Renal cortex interstitium (tissue), 11 donors: ENCODE data around the gene SCLT1. TPM values are rescaled to one million over a fixed set of nuclear protein-coding genes. Genes with fewer than 3 reads are reported as not detected.
A peak's percentile ranks its signal among the peaks of the same experiment; 100 is the strongest.

ENCODE experiments used
- DNase-seq, 11 donors: peaks; one replicate each; pipeline ENCODE4 v3.0.0-alpha.2; 2013; ENCODE audit warnings: low read depth in 9 of 11, low spot score in 4 of 11; ENCODE audit errors: extremely low read depth in 1 of 11
- polyA plus RNA-seq, 3 donors: library from polyadenylated mRNA; unstranded; fragments of 120-200 nt; gene quantifications; one replicate each; pipeline ENCODE4 v1.2.1, GENCODE V29; 2013; ENCODE audit not compliant: insufficient read length in 3 of 3

SCLT1 gene
- polyA plus RNA-seq, 3 donors, result 15.8 to 20.8 (median 19.6) TPM

DNA sequence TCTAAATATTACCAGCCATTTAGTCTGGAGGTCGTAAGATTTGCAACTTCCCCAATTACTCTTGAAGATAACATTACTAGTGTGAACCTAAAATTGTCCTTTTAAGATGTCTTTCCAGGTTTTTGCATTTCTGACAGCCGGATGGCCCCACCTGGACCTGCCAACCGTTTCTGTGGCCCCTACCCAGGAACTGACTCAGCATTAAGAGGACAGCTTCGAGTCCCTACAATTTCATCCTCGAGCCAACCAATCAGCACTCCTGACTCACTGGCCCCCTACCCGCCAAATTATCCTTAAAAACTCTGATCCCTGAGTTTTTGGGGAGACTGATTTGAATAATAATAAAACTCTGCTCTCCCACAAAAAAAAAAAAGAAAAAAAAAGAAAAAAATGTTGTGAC lies 112.0 kb downstream of the SCLT1 start:
- no peak for DNase-seq

DNA sequence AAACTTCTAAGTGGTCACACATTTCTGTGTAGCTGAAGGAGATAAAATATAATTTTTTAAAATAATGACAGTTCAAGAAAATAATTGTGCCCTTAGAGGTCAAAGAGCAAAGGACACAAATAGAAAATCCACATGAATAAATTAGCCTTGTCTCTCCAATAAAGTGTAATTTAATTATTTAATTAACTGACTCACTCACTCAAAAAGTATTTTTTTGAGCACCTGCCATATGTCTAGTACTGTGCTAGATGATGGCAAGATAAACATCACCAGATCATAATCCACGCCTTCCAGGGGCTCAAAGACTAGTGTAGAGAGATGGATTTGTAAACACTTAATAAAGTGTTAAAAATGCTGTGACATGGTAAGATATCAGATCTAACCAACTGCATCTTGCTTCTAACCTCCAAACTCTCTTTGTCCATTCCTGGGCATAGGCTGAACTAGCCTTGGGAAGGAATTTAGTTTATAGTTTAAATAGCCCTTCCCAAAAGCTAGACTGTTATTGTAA lies 112.5 kb downstream of the SCLT1 start:
- DNase-seq, result no peak

DNA sequence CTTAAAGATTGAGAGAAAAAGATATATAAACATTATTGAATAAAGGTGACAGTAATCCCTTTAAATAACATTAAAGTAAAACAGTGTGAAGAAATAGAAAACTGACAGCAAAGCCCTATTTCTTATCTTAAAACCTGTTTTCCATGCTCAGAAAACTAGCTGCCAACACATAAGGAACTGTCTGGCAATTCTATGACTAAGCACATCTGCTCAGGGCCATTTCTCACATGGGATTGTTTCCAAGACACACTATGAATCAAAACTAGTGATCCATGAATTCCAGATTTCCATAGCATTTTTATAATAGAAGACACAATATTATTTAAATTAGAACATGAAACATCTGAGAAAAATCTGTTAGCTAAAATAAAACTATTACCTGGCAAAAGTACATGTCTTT lies 113.4 kb downstream of the SCLT1 start:
- DNase-seq, result no peak

DNA sequence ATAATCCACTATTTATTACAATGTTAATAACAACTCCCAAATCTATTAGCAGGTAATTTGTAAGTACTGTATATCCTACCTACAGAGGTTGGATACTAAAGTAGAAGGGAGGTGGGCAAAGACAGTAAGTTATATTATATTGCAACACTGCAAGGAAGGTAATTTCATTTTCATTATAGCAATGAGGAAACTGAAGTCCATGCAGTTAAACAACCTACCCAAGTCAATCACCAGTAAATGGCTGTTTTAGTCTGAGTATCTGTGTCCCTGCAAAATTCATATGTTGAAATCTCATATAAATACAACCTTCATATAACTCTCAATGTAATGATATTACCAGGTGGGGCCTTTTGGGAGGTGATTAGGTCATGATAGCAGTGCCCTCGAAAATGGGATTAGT lies 114.4 kb downstream of the SCLT1 start:
- no peak for DNase-seq

DNA sequence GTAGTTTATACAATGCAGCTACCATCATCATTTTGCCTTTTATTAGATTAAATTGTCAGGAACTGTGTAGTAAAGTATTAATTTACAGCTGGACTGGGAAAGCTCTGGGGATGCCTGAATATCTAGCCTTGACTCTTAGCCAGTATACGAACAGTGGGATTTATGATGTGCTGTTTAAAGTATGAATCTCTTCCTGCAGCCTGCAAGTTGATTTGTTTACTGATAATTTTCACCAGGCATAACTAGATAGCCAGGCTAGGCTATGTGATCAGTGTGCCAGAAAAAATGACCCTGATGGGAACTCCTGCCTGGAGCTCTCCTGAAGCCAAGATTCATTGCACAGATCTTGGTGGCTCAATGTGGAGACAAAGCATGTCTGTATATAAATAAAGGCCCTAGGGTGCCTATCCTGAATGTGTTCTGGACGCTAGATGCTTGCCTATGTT lies 119.2 kb downstream of the SCLT1 start:
- peak in 9 of 11 donors; percentile 10 to 36 (median 17) for DNase-seq

DNA sequence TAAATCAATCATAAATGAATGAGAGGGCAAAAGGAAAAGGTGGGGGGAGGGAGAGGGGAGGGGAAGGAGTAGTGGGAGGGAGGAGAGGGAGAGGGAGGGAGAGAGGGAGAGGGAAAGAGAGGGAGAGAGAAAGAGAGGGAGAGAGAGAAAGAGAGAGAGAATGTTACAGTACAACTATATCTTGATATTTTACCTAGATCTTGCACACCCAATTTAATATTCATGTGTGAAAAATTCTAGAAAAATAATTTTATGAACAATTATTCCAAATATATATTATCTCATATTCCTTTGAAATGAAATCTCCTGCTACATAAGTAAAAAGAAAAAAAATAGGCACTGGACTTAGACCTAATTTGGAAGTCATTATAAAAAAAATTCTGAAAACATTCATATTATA lies 120.0 kb downstream of the SCLT1 start:
- DNase-seq, result no peak

DNA sequence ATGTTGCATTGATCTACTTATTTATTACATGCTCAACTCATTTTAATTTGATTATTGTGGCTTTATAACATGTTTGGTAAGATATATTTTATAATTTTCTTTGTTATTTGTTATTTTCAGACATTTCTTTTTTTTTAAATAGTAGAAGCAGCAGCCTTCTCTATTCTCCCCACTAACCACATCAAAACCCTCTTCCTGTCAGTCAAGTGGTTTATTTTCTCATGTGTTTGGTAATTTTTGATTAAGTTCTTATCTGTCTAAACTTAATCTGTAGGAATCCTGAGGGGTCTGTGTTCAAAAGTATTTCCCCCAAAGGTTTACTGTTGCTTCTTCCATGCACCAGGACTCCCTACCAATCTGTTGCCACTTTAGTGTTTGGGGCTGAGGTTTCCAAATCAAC lies 131.9 kb downstream of the SCLT1 start:
- DNase-seq, result no peak

DNA sequence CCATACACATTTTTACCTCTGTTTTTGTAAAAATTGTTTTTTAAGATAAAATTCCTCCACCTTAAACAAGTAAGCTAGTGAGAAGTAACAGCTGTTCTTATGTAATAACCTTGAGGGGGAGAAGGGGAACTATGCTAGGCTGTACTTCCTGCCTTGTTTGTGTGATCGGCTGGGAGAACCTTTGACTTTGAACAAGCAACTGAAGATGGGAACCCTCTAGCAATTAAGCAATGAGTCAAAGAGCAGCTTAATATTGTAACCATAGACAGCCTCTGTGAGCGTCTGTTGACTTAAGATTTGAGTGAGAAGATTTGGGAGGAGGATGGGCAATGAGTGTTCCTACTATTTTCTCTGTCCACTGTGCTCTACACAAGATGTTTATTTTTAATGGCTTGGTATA lies 135.1 kb downstream of the SCLT1 start:
- no peak for DNase-seq

DNA sequence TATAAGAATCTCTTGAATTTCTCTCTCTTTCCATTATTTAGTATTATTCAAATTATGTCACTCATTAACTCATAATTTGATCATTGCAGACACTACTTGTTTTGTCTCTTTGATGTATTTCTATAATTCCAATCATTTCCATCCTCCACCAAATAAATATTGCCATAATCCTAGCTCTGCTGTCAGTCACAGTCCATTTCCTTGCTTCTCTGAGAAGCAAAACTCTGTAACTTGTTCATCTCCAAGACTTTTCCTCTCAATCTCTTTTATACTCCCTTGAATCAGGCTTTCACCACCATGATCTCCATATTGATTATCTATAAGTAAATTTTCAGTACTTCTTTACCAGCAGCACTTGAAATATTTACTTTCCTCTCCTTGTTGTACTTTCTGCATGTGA lies 135.9 kb downstream of the SCLT1 start:
- no peak for DNase-seq

DNA sequence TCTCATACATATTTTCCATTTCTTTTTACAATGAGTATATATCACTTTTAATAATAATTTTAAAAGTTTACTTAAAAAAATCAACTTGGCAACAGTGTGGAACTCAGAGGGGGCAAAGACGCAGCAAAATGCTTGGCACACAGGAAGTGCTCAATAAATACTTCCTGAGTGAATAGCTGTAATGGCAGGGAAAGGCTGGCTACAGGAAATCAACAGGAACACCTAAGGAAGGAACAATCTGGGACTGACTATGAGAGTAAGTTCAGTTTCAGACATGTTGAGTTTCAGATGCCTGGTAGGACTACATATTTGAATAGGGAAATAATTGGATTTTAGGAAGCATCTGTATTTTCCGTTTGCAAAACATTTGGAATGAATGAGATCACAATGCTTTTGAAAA lies 137.6 kb downstream of the SCLT1 start:
- DNase-seq, result no peak

DNA sequence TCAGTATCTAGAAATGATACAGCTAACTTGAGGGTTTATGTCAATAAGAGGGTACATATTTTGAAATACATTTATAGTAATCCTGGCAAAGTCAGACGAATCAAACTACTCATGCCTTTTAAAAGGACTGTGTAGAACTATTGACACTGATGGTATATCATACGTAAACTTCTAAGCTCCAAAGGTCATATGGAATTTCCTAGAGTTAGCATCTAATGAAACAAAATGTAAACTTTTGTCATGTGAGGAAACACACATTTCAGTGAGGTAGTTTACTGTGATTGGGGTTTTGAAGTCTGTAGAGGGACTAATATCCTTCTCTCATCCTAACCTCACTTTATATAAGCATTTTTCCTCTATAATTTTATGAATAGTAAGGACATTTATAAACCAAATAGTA lies 138.4 kb downstream of the SCLT1 start:
- DNase-seq, result no peak

DNA sequence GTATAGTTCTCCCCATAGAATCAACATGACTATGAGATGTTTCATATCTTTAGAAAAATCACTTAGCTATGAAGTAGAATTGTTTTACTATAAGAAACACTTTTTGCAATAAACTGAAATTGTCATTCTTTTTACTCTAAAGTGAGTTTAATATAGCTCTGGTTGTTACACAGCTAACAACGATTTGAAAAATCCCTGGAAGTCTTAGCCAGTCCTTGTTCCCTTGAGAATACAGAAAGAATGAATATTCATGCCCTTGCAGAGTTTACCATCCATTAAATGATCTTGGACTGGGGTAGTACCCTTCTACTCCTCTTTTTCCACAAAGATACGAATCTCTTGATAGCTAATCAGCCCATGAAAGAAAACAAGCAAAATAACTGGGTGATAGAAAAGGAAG lies 142.0 kb downstream of the SCLT1 start:
- DNase-seq, result no peak

DNA sequence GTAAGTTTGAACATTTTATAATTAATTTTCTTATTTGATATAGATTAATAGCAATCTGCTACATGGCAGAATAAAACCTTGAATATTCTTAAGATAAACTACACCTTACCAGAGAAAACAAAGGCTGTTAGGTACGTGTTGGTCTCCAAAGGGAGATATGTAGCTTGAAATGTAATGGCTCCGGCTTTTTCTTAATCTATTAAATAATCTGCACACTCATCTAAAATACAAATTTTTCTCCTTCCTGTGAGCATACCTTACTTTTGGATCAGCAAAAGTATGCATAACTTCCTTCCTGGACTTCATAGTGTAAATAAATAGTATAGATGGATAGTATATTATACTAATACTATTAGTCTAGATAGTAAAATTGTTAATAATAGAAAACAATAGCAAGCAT lies 142.5 kb downstream of the SCLT1 start:
- DNase-seq, result no peak

DNA sequence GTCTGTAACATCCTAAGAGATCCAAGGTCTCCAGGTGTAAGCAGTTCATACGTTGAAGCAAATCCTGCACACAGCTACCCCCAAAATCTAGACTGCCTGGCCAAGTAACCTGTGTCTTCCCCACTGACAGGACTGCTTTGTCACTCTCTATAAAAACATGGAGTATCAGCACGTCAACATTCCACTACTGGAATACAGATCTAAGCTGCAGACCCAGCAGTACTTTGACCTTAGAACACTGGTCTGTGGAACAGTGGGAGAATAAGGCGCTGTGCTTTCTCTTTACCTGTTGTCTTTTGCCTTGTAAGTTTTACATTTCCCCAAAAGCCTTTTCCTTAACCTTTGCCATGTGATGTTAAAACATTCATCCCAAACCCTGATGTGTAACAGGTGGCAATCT lies 146.4 kb downstream of the SCLT1 start:
- DNase-seq, result no peak

DNA sequence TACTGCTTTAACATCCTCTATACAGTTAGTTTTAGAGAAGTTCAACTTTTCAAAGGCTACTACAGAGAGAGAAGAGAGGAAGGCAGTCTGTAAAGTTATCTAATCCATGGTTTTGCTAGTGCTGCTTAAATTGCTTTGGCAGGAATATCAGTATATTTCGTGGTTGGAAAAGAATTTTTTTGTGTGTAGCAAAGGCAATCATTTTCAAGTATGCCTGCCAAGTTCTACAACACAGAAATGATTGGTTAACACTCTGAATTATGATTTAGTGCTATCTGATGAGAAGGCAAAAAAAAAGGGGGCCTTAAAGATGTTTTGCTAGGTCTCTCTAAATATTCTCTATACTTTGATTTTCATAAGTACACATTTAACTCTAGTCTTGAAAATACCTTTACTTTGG lies 150.7 kb downstream of the SCLT1 start:
- DNase-seq, result no peak

DNA sequence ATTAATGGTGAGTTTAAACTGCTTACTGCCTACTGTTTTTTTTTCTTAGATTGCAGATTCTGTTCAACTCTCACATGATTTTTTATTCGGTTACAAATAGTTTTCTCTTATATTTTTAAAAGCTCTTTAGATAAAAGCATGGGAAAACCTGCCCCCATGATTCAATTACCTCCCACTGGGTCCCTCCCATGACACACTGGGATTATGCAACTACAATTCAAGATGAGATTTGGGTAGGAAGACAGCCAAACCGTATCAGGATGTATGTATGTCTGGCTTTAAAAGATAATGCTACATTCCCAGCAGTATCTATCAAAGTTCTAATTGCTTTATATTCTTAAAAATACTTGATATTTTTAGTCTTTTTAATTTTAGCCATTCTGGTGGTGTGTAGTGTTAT lies 152.4 kb downstream of the SCLT1 start:
- no peak for DNase-seq

DNA sequence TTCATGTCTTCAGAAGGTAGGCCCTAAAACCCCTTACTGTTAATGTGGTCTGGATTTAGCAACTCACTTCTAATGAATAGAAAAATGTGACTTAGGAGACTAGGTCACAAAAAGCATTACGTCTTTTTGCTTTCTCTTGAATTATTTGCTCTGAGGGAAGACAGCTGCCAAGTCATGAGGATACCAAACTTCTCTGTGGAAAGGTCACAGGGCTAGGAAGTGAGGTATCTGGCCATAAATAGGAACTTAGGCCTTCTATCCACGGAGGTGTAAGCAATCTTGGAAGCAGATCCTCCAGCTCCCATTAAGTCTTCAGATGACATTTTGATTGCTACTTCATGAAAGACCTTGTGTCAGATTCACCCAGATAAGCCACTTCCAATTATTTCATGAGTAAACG lies 163.3 kb downstream of the SCLT1 start:
- no peak for DNase-seq

DNA sequence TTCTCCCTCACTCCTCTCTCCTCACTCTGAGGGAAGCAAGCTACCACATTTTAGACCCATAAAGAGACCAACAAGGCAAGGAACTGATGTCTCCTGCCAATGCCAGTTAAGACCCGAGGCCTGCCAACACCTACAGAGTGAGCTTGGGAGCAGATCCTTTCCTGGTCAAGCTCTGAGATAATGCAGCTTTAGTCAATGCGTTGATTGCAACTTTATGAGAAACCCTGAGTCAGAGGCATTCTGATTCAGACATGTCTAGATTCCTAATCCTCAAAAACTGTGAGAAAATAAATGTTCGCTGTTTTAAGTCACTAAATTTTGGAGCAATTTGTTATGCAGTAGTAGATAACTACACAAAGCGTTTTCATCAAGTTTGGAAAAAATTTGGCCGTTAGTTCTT lies 168.4 kb downstream of the SCLT1 start:
- DNase-seq, result no peak

DNA sequence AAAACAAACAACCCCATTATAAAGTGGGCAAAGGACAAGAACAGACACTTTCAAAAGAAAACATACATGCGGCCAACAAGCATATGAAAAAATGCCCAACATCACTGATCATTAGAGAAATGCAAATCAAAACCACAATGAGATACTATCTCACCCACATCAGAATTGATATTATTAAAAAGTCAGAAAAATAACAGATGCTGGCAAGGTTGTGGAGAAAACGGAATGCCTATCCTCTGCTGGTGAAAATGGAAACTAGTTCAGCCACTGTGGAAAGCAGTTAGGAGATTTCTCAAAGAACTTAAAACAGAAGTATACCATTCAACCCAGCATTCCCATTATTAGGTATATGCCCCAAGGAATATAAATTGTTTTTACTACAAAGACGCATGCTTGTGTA lies 171.4 kb downstream of the SCLT1 start:
- no peak for DNase-seq

DNA sequence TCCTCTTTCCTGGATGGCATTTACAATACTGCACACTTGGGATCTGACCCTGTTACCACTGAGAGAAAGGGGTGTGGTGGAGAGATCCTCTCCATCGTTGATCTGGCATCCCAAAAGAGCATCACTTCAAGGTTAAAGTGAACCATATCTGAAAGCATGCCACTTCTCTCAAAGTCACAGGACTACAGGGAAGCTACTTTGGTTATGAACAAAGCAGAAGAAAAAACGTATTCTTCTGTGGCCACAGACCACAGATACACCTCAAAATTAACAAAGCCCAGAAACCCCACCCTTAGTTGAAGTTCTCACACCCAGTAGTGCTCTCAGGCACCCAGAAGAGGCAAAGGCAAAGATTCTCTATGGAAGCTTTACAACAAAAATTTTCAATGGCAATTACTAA lies 175.6 kb downstream of the SCLT1 start:
- DNase-seq, result no peak

DNA sequence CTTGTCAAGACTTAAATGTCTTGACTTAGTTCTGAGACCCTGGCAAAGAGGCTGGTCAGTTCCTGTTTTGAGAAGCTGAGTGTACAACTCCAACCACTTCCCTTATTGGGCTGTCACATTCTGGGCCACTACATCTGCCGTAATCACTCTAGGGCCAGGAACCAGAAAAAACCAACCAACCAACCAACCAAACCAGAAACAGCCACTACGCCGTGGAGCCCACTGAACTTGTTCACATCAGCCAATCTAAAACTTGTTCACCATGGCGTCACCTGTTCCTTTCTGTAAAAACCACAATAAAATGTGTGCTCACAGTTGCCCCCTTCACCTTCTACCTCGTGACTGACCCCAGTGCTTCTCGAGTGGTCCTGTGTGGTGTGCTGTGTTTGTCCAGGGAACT lies 176.5 kb downstream of the SCLT1 start:
- DNase-seq, result no peak

DNA sequence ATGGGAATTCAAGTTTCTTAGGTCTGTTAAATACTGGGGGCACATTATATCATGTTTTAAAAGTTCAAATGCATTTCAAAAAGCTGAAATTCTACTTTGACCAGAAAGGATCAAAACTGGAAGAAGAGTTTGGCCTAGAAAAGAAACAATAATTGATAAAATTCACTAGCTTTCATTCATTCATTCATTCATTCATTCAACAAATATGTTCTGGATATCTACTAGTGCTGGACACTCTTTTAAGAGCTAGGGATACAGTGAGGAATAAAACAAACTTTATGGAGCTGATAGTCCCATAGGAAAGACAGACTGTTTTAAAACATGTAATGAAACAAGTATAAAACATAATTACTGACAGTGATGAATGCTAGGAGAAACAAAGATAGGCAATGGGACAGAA lies 177.8 kb downstream of the SCLT1 start:
- no peak for DNase-seq
